Measurements from ENCODE around the gene PHACTR2.

PHACTR2 gene

DNA sequence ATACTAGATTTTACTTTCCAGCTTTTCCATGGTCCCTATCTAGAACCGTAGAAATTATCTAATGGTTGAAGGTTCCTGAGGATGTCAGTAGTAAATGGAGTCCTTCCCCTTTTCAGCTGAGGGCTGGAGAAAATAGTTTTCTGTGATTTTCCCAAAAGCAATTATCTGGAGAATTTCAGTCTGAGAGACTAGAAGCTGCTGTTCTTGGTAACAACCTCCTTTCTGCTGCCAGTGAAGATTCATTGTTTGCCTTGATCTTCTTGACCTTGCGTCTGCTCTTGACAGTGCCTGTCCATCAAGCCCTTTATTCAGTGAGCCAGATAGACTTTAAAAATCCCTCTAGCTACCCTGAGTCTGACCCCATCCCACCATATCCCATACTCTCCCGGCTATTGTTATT lies 73.1 kb downstream of the PHACTR2 start:
- WGBS (ENCODE audit: insufficient coverage) = 100% methylated on average over 2 of the region's 3 CpGs
- DNase-seq = no peak
- Histone ChIP-seq H3K27ac (ENCODE audit: insufficient read depth in 1 of 2, low read depth in 1 of 2, low read length in 2 of 2, poor library complexity in 1 of 2, severe bottlenecking in 2 of 2) (no peak overlapping the region), H3K4me3 (ENCODE audit: control insufficient read depth in 1 of 7, extremely low read depth in 1 of 7, insufficient read depth in 4 of 7, low read depth in 2 of 7, low read length in 6 of 7) (no peak overlapping the region), H3K9me3 (ENCODE audit: control extremely low read depth in 1 of 5, control insufficient read depth in 4 of 5, insufficient read depth in 2 of 5, low read depth in 1 of 5, low read length in 4 of 5) (no peaks in the 10 kb centered on the region), H3K27me3 (replicated peaks in 2 of 5; ENCODE audit: control insufficient read depth in 4 of 5, insufficient read depth in 5 of 5, low read length in 4 of 5) (no peaks in the 10 kb centered on the region), H3K4me1 (ENCODE audit: control extremely low read depth in 1 of 4, control insufficient read depth in 4 of 4, insufficient read depth in 4 of 4, low read length in 3 of 4) (no peaks in the 10 kb centered on the region), H3K36me3 (ENCODE audit: control insufficient read depth in 4 of 4, insufficient read depth in 4 of 4, low read length in 3 of 4) (peaks cover 6 to 11% (median 7%) of the 10 kb centered on the region in 4 experiments)
- POLR2A ChIA-PET = no interaction called here
- CTCF ChIA-PET = interaction anchor here (1.0 to 1.1 kb wide), 2 partner anchors 62 to 207 kb away, joined by 3 read pairs; no protein-coding TSS in a partner anchor

DNA sequence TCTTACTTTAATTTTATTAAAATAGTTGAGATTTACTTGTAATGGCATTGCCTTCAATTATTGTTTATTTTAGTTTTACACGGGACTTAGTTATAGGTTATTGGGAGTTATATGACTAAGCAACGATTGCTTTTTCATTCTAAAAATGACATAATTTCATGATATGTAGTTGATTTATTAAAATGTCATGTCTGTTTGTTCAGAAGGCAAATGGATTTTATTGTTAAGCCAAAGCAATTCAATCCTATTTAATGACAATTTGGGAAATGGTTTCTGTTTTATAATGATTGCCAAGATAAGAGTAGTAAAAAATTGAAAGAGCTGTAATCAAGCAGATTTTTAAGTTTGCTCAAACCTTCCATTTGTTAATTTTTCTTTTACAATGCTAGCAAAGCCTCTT lies 74.7 kb downstream of the PHACTR2 start:
- POLR2A ChIA-PET = no interaction called here
- peaks cover 8 to 13% (median 11%) of the 10 kb centered on the region in 4 experiments for H3K36me3 ChIP-seq (ENCODE audit: control insufficient read depth in 4 of 4, insufficient read depth in 4 of 4, low read length in 3 of 4)
- DNase-seq = no peak
- no peak overlapping the region for H3K4me3 ChIP-seq (ENCODE audit: control insufficient read depth in 1 of 7, extremely low read depth in 1 of 7, insufficient read depth in 4 of 7, low read depth in 2 of 7, low read length in 6 of 7)
- no CpG with 5 or more reads among the region's 2 CpGs for WGBS (ENCODE audit: insufficient coverage)
- no peaks in the 10 kb centered on the region for H3K27me3 ChIP-seq (replicated peaks in 2 of 5; ENCODE audit: control insufficient read depth in 4 of 5, insufficient read depth in 5 of 5, low read length in 4 of 5)
- no peaks in the 10 kb centered on the region for H3K9me3 ChIP-seq (ENCODE audit: control extremely low read depth in 1 of 5, control insufficient read depth in 4 of 5, insufficient read depth in 2 of 5, low read depth in 1 of 5, low read length in 4 of 5)
- H3K27ac ChIP-seq (ENCODE audit: insufficient read depth in 1 of 2, low read depth in 1 of 2, low read length in 2 of 2, poor library complexity in 1 of 2, severe bottlenecking in 2 of 2) = no peak overlapping the region
- H3K4me1 ChIP-seq (ENCODE audit: control extremely low read depth in 1 of 4, control insufficient read depth in 4 of 4, insufficient read depth in 4 of 4, low read length in 3 of 4) = no peaks in the 10 kb centered on the region
- CTCF ChIA-PET = no interaction called here

DNA sequence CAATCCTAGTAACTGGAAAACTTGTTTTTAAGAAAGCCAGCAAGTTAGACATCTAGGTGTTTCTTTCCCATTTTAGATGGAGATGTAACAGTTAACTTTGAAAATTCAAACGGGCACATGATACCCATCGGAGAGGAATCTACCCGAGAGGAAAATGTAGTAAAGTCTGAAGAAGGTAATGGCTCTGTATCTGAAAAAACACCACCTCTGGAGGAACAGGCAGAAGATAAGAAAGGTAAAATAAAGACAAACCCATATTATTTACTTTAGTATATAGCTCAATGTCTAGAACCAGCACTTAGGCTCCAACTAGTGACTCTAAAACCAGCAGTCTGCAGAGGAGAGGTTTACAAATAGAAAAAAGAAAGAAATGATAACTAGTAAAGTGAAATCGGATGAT lies 75.9 kb downstream of the PHACTR2 start:
- WGBS (ENCODE audit: insufficient coverage) = no CpG with 5 or more reads among the region's 4 CpGs
- CTCF ChIA-PET = interaction anchor here (0.6 kb wide), 1 partner anchor 284 kb away, joined by 4 read pairs; no protein-coding TSS in a partner anchor
- Histone ChIP-seq H3K4me3 (ENCODE audit: control insufficient read depth in 1 of 7, extremely low read depth in 1 of 7, insufficient read depth in 4 of 7, low read depth in 2 of 7, low read length in 6 of 7) (no peak overlapping the region), H3K9me3 (ENCODE audit: control extremely low read depth in 1 of 5, control insufficient read depth in 4 of 5, insufficient read depth in 2 of 5, low read depth in 1 of 5, low read length in 4 of 5) (no peaks in the 10 kb centered on the region), H3K36me3 (ENCODE audit: control insufficient read depth in 4 of 4, insufficient read depth in 4 of 4, low read length in 3 of 4) (peaks cover 8 to 17% (median 12%) of the 10 kb centered on the region in 4 experiments), H3K27ac (ENCODE audit: insufficient read depth in 1 of 2, low read depth in 1 of 2, low read length in 2 of 2, poor library complexity in 1 of 2, severe bottlenecking in 2 of 2) (no peak overlapping the region), H3K4me1 (ENCODE audit: control extremely low read depth in 1 of 4, control insufficient read depth in 4 of 4, insufficient read depth in 4 of 4, low read length in 3 of 4) (no peaks in the 10 kb centered on the region), H3K27me3 (replicated peaks in 2 of 5; ENCODE audit: control insufficient read depth in 4 of 5, insufficient read depth in 5 of 5, low read length in 4 of 5) (no peaks in the 10 kb centered on the region)
- POLR2A ChIA-PET = no interaction called here
- no peak for DNase-seq

DNA sequence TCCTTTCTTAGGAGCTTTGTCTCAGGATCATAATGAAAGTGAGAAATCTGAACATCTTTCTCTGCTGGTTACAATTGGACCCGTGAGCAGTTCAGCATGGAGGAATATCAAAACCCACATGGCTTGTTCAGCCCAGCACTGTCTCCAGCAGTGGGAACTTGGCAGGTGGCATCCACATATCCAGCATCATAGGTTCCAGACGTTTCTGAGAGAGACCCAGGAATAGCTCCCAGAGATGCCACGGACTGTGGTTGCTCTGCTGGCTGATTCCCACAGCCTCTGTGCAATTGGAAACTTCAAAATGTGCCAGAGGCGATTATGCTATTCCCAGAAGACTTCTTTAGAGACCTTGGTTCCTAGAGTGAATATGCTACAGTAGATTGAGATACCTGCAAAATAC lies 76.4 kb downstream of the PHACTR2 start:
- H3K9me3 ChIP-seq (ENCODE audit: control extremely low read depth in 1 of 5, control insufficient read depth in 4 of 5, insufficient read depth in 2 of 5, low read depth in 1 of 5, low read length in 4 of 5) = no peaks in the 10 kb centered on the region
- CTCF ChIA-PET = no interaction called here
- no peak overlapping the region for H3K27ac ChIP-seq (ENCODE audit: insufficient read depth in 1 of 2, low read depth in 1 of 2, low read length in 2 of 2, poor library complexity in 1 of 2, severe bottlenecking in 2 of 2)
- H3K4me3 ChIP-seq (ENCODE audit: control insufficient read depth in 1 of 7, extremely low read depth in 1 of 7, insufficient read depth in 4 of 7, low read depth in 2 of 7, low read length in 6 of 7) = no peak overlapping the region
- no peaks in the 10 kb centered on the region for H3K27me3 ChIP-seq (replicated peaks in 2 of 5; ENCODE audit: control insufficient read depth in 4 of 5, insufficient read depth in 5 of 5, low read length in 4 of 5)
- peaks cover 8 to 17% (median 12%) of the 10 kb centered on the region in 4 experiments for H3K36me3 ChIP-seq (ENCODE audit: control insufficient read depth in 4 of 4, insufficient read depth in 4 of 4, low read length in 3 of 4)
- POLR2A ChIA-PET = no interaction called here
- no peak for DNase-seq
- no peaks in the 10 kb centered on the region for H3K4me1 ChIP-seq (ENCODE audit: control extremely low read depth in 1 of 4, control insufficient read depth in 4 of 4, insufficient read depth in 4 of 4, low read length in 3 of 4)
- whole genome bisulfite sequencing (ENCODE audit: insufficient coverage) = 93% methylated on average over 3 of the region's 4 CpGs

DNA sequence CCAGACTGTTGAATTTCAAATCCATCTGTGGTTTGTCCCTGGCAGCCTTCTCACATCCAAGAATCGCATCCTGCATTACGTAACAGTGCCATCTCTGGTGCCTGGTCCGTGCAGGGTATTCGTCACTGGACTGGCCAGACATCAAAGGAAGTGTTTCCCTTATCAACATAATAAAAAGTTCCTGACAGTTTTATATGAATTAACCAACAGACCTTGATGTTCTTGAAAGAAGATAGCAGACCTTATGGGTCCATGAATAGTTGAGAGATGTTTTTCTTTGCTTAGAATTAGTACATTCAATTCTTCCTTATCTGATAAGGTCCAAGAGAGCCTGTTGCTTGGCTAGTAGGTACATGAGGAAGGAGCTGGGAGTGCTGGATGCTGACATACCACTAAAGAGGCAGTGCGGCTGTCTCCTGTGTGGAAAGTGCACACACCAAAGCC lies 77.6 kb downstream of the PHACTR2 start:
- no peak for DNase-seq
- 90% methylated on average over 5 of the region's 5 CpGs for WGBS (ENCODE audit: insufficient coverage)
- Histone ChIP-seq H3K9me3 (ENCODE audit: control extremely low read depth in 1 of 5, control insufficient read depth in 4 of 5, insufficient read depth in 2 of 5, low read depth in 1 of 5, low read length in 4 of 5) (no peaks in the 10 kb centered on the region), H3K27ac (ENCODE audit: insufficient read depth in 1 of 2, low read depth in 1 of 2, low read length in 2 of 2, poor library complexity in 1 of 2, severe bottlenecking in 2 of 2) (no peak overlapping the region), H3K27me3 (replicated peaks in 2 of 5; ENCODE audit: control insufficient read depth in 4 of 5, insufficient read depth in 5 of 5, low read length in 4 of 5) (no peaks in the 10 kb centered on the region), H3K36me3 (ENCODE audit: control insufficient read depth in 4 of 4, insufficient read depth in 4 of 4, low read length in 3 of 4) (peaks cover 8 to 17% (median 12%) of the 10 kb centered on the region in 4 experiments), H3K4me3 (ENCODE audit: control insufficient read depth in 1 of 7, extremely low read depth in 1 of 7, insufficient read depth in 4 of 7, low read depth in 2 of 7, low read length in 6 of 7) (no peak overlapping the region), H3K4me1 (ENCODE audit: control extremely low read depth in 1 of 4, control insufficient read depth in 4 of 4, insufficient read depth in 4 of 4, low read length in 3 of 4) (peaks cover 0 to 4% (median 0%) of the 10 kb centered on the region in 4 experiments)
- CTCF ChIA-PET = interaction anchor here (0.9 kb wide), 1 partner anchor 10 kb away, joined by 3 read pairs; no protein-coding TSS in a partner anchor
- POLR2A ChIA-PET = no interaction called here

DNA sequence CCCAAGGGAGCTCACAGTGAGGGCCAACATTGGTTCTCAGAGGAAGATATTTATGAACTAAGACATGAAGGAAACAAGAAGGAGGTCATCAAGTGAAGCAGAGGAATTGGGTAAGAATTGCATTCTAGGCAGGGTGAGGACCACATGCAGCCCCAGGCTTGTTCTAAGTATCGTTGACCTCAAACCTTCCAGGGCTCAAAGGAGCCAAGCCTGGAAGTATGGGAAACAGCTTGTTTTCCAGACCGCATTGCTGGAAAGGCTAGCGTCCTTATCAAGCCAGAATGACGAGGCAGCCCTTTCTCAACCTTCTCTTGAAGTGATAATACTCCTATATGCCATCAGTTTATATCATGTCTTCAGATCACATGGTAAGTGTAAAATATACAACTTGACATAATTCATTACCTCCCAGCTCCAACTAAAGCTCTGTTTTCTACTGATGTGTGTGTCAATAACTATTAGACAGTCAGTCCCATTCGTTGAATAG lies 79.6 kb downstream of the PHACTR2 start:
- no peaks in the 10 kb centered on the region for H3K27me3 ChIP-seq (replicated peaks in 2 of 5; ENCODE audit: control insufficient read depth in 4 of 5, insufficient read depth in 5 of 5, low read length in 4 of 5)
- peaks cover 0 to 4% (median 0%) of the 10 kb centered on the region in 4 experiments for H3K4me1 ChIP-seq (ENCODE audit: control extremely low read depth in 1 of 4, control insufficient read depth in 4 of 4, insufficient read depth in 4 of 4, low read length in 3 of 4)
- WGBS (ENCODE audit: insufficient coverage) = 100% methylated on average over 2 of the region's 5 CpGs

DNA sequence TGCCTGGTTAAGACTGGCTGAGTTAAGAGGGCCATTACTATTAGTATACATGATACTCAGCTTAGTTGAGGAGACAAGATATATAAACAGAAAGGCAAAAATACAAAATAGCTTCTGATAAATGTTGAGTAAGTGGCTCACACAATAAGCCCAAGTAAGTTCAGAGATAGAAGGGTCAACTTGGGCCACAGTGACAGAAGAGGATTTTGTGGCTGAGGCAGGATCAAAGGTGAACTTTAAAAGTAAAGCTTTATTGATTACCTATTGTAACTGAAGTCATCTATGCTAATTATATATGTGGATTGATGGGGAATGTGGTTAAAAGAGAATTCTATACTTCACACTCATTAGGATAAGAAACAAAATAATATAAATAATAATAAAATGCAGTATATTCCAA lies 80.8 kb downstream of the PHACTR2 start:
- H3K36me3 ChIP-seq (ENCODE audit: control insufficient read depth in 4 of 4, insufficient read depth in 4 of 4, low read length in 3 of 4) = peaks cover 7 to 18% (median 14%) of the 10 kb centered on the region in 4 experiments
- H3K9me3 ChIP-seq (ENCODE audit: control extremely low read depth in 1 of 5, control insufficient read depth in 4 of 5, insufficient read depth in 2 of 5, low read depth in 1 of 5, low read length in 4 of 5) = no peaks in the 10 kb centered on the region
- no peak for DNase-seq
- H3K27ac ChIP-seq (ENCODE audit: insufficient read depth in 1 of 2, low read depth in 1 of 2, low read length in 2 of 2, poor library complexity in 1 of 2, severe bottlenecking in 2 of 2) = no peak overlapping the region
- H3K27me3 ChIP-seq (replicated peaks in 2 of 5; ENCODE audit: control insufficient read depth in 4 of 5, insufficient read depth in 5 of 5, low read length in 4 of 5) = no peaks in the 10 kb centered on the region
- ChIA-PET POLR2A (no interaction called here), CTCF (interaction anchor here (0.6 kb wide), 1 partner anchor 69 kb away, joined by 3 read pairs; no protein-coding TSS in a partner anchor)
- H3K4me3 ChIP-seq (ENCODE audit: control insufficient read depth in 1 of 7, extremely low read depth in 1 of 7, insufficient read depth in 4 of 7, low read depth in 2 of 7, low read length in 6 of 7) = no peak overlapping the region
- H3K4me1 ChIP-seq (ENCODE audit: control extremely low read depth in 1 of 4, control insufficient read depth in 4 of 4, insufficient read depth in 4 of 4, low read length in 3 of 4) = peaks cover 0 to 4% (median 0%) of the 10 kb centered on the region in 4 experiments

More for the DNA sequence above, 79.6 kb downstream of the PHACTR2 start:
- ChIA-PET CTCF (no interaction called here), POLR2A (no interaction called here)
- no peak overlapping the region for H3K27ac ChIP-seq (ENCODE audit: insufficient read depth in 1 of 2, low read depth in 1 of 2, low read length in 2 of 2, poor library complexity in 1 of 2, severe bottlenecking in 2 of 2)
- DNase-seq = no peak
- H3K4me3 ChIP-seq (ENCODE audit: control insufficient read depth in 1 of 7, extremely low read depth in 1 of 7, insufficient read depth in 4 of 7, low read depth in 2 of 7, low read length in 6 of 7) = no peak overlapping the region
- H3K9me3 ChIP-seq (ENCODE audit: control extremely low read depth in 1 of 5, control insufficient read depth in 4 of 5, insufficient read depth in 2 of 5, low read depth in 1 of 5, low read length in 4 of 5) = no peaks in the 10 kb centered on the region
- H3K36me3 ChIP-seq (ENCODE audit: control insufficient read depth in 4 of 4, insufficient read depth in 4 of 4, low read length in 3 of 4) = peaks cover 10 to 18% (median 14%) of the 10 kb centered on the region in 4 experiments
